Measurements from ENCODE around the gene LPXN.

LPXN gene

DNA sequence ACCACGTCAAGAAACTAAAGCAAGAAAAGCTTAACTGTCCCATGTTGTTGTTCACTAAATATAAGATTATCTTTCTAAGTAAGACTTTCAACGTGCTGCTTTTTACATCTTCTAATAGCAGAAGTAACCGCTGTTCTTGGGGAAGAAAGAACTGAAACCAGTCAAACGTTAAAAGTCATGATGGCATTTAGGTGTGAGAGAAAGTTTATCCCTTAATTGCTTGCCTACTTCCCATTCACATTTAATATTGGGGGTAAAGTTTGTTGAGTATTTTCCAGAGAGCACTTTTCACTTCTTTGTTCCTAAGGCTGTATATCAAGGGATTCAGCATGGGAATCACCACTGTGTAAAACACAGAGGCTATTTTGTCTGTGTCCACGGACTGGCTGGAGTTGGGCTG lies 68.7 kb downstream of the LPXN start:
- DNase-seq (ENCODE audit: low spot score) = no peak
- Histone ChIP-seq H3K4me1 (ENCODE audit: insufficient read depth, poor library complexity, severe bottlenecking) (no peaks in the 10 kb centered on the region), H3K27me3 (ENCODE audit: insufficient read depth, poor library complexity, severe bottlenecking) (no peaks in the 10 kb centered on the region), H3K27ac (ENCODE audit: poor library complexity, severe bottlenecking) (no peak overlapping the region), H3K4me3 (ENCODE audit: severe bottlenecking) (no peak overlapping the region), H3K9me3 (ENCODE audit: severe bottlenecking) (no peaks in the 10 kb centered on the region), H3K36me3 (ENCODE audit: low read depth) (no peaks in the 10 kb centered on the region)
- ATAC-seq (ENCODE audit: low read depth) = no peak
- TF ChIP-seq CTCF (IDR thresholded peaks at IDR 0.05; ENCODE audit: poor library complexity, severe bottlenecking) = no peak

DNA sequence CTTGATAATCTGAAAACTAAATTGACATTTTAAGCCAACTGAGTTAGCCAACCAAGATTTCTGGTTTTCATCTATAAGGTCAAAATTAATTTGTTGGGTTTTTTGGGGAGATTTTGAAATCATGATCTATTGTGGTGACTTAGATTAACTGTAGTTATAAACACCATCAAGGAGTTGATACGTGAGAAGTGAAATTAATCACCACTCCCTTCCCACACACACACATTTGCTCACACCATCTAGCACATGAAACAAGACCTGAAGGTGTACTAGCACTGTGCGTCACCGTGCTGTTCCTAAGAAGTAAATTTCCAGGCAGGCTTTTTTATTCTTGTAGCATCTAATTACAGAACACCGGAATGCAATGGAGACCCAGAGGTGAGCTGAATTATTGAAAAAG lies 69.8 kb downstream of the LPXN start:
- no peak overlapping the region for H3K27ac ChIP-seq (ENCODE audit: poor library complexity, severe bottlenecking)
- no peaks in the 10 kb centered on the region for H3K27me3 ChIP-seq (ENCODE audit: insufficient read depth, poor library complexity, severe bottlenecking)
- no peak overlapping the region for H3K4me3 ChIP-seq (ENCODE audit: severe bottlenecking)
- no peaks in the 10 kb centered on the region for H3K4me1 ChIP-seq (ENCODE audit: insufficient read depth, poor library complexity, severe bottlenecking)
- TF ChIP-seq CTCF (IDR thresholded peaks at IDR 0.05; ENCODE audit: poor library complexity, severe bottlenecking) = no peak
- DNase-seq (ENCODE audit: low spot score) (no peak), ATAC-seq (ENCODE audit: low read depth) (no peak)
- H3K36me3 ChIP-seq (ENCODE audit: low read depth) = no peaks in the 10 kb centered on the region
- no peaks in the 10 kb centered on the region for H3K9me3 ChIP-seq (ENCODE audit: severe bottlenecking)

- Histone ChIP-seq H3K27me3 (ENCODE audit: insufficient read depth, poor library complexity, severe bottlenecking) (no peaks in the 10 kb centered on the region), H3K36me3 (ENCODE audit: low read depth) (no peaks in the 10 kb centered on the region), H3K4me3 (ENCODE audit: severe bottlenecking) (no peak overlapping the region), H3K9me3 (ENCODE audit: severe bottlenecking) (no peaks in the 10 kb centered on the region), H3K27ac (ENCODE audit: poor library complexity, severe bottlenecking) (no peak overlapping the region), H3K4me1 (ENCODE audit: insufficient read depth, poor library complexity, severe bottlenecking) (no peaks in the 10 kb centered on the region)
- DNase-seq (ENCODE audit: low spot score) = no peak
- no peak for TF ChIP-seq CTCF (IDR thresholded peaks at IDR 0.05; ENCODE audit: poor library complexity, severe bottlenecking)
- no peak for ATAC-seq (ENCODE audit: low read depth)
Measured at GRCh38 chr11:58504232-58504631, 71.4 kb downstream of the LPXN start.

GRCh38 chr11:58503361-58503856 lies 72.2 kb downstream of the LPXN start:
- 0 out of 3 replicates have a peak, but pooled peaks have one; percentile 14 for ATAC-seq (ENCODE audit: low read depth)

More at GRCh38 chr11:58503361-58503856, 72.2 kb downstream of the LPXN start:
- H3K36me3 ChIP-seq (ENCODE audit: low read depth) = no peaks in the 10 kb centered on the region
- no peaks in the 10 kb centered on the region for H3K4me1 ChIP-seq (ENCODE audit: insufficient read depth, poor library complexity, severe bottlenecking)
- TF ChIP-seq CTCF (IDR thresholded peaks at IDR 0.05; ENCODE audit: poor library complexity, severe bottlenecking) = no peak
- no peak overlapping the region for H3K4me3 ChIP-seq (ENCODE audit: severe bottlenecking)
- H3K9me3 ChIP-seq (ENCODE audit: severe bottlenecking) = no peaks in the 10 kb centered on the region
- H3K27ac ChIP-seq (ENCODE audit: poor library complexity, severe bottlenecking) = no peak overlapping the region
- DNase-seq (ENCODE audit: low spot score) = no peak
- no peaks in the 10 kb centered on the region for H3K27me3 ChIP-seq (ENCODE audit: insufficient read depth, poor library complexity, severe bottlenecking)
